NT2/D1 (cell line): Measurements from ENCODE around the gene SEL1L2.

Experiments used
- SUZ12 ChIP-seq: IDR thresholded peaks from 2 replicates; pipeline ENCODE4 v1.6.1; 2011; ENCODE audit not compliant: insufficient read length, insufficient read depth; ENCODE audit errors: extremely low read depth
- YY1 ChIP-seq: IDR thresholded peaks from 2 replicates; pipeline ENCODE4 v1.6.1; 2011; ENCODE audit not compliant: insufficient read length, insufficient read depth
- ZNF274 ChIP-seq: IDR thresholded peaks from 2 replicates; pipeline ENCODE4 v1.6.1; 2011; ENCODE audit warnings: mild to moderate bottlenecking, low read depth, low read length

DNA sequence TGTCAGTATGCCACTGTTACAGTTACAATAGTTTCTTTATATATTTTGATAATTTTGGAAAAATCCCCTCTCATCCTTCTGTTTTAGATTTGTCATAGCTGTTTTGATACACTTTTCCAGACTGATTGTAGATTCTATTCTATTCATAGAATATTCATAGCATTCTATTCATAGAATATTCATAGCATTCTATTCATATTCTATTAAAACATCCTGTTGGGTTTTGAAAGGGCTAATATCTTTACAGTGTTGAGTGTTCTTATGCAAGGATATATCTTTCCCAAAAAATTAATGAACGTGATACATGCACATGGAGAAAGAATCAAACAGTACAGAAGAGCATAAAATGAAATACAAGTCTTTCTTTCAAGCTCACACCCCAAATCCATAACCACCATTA lies 42.9 kb upstream of the SEL1L2 start:
- no peak for TF ChIP-seq ZNF274
- TF ChIP-seq SUZ12 = no peak
- no peak for TF ChIP-seq YY1
